GM23338 (cell line): Measurements from ENCODE around the gene STAP2.

Source experiments
- CREB1 ChIP-seq: fragments of 250-450 bp; sonication (Bioruptor Pico); IDR thresholded peaks from 2 replicates; pipeline ENCODE4 v1.5.0; 2020; ENCODE audit warnings: low read depth, mild to moderate bottlenecking, moderate library complexity
- EZH2 ChIP-seq: fragments of 200-600 bp; sonication (generic); IDR thresholded peaks from one replicate; pipeline ENCODE4 v1.8.0; 2017; ENCODE audit warnings: antibody characterized with exemption, mild to moderate bottlenecking, low read depth; ENCODE audit not compliant: unreplicated experiment
- EZH2phosphoT487 ChIP-seq: fragments of 200-600 bp; sonication (generic); IDR thresholded peaks from one replicate; pipeline ENCODE4 v1.8.1; 2018; ENCODE audit warnings: antibody characterized with exemption; ENCODE audit not compliant: unreplicated experiment
- JUNB ChIP-seq: IDR thresholded peaks from one replicate; pipeline ENCODE4 v1.6.1; 2016; ENCODE audit warnings: antibody characterized with exemption; ENCODE audit not compliant: unreplicated experiment
- POLR2AphosphoS5 ChIP-seq: IDR thresholded peaks from 2 replicates; pipeline ENCODE4 v1.6.1; 2016; ENCODE audit warnings: antibody characterized with exemption, low read depth
- ZNF114 ChIP-seq: fragments of 250-450 bp; sonication (Bioruptor Pico); IDR thresholded peaks from 2 replicates; pipeline ENCODE4 v1.5.0; 2020; ENCODE audit warnings: mild to moderate bottlenecking, moderate library complexity
- TF ChIP-seq, protein P1 (sequence below), 2 experiments: fragments of 200-600 bp in 1 of 2; sonication (generic) in 1 of 2; conservative IDR thresholded peaks; 2 replicates each; pipeline versions ENCODE4 v1.5.1 to v1.6.1; 2016 to 2017; ENCODE audit warnings: antibody characterized with exemption in 2 of 2, low read depth in 2 of 2, mild to moderate bottlenecking in 2 of 2, moderate library complexity in 1 of 2
- TF ChIP-seq, protein P2 (sequence below): IDR thresholded peaks from one replicate; pipeline ENCODE4 v1.6.1; 2018; ENCODE audit warnings: antibody characterized with exemption; ENCODE audit not compliant: unreplicated experiment
- TF ChIP-seq, protein P3 (sequence below): IDR thresholded peaks from 2 replicates; pipeline ENCODE4 v1.6.1; 2016; ENCODE audit warnings: antibody characterized with exemption

DNA sequence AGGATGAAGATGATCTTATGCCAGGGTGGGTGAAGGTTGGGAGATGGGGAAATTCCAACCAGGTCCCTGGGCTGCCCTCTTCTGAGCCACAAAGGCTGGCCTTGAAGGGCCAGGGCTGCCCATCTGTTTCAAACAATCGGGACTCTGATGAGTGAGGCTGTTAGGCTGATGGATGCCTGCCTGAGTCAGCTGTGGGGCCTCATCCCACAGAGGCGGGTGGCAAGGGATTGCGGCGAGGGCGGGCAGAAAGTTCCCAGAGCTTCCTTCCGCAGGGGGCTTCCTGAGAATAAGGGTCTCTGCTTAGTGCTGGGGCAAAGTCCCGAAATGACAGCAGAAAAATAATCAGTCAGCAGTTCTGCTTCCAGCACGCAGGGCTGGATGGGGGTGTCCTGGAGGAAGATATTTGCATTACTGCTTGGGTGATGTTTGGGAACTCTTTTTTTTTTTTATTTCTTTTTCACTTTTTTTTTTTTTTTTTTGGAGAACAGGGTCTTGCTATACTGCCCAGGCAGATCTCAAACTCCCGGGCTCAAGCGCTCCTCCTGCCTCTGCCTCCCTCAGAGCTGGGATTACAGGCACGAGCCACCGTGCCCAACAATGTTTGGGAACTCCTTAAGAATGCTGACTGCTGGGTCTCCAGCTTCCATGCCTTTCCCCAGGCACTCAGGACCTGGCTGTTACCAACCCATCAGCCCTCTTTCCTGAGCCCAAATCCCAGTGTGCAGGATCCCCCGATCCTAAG, 47.6 kb upstream of the STAP2 start:
- TF ChIP-seq, protein P1, sequence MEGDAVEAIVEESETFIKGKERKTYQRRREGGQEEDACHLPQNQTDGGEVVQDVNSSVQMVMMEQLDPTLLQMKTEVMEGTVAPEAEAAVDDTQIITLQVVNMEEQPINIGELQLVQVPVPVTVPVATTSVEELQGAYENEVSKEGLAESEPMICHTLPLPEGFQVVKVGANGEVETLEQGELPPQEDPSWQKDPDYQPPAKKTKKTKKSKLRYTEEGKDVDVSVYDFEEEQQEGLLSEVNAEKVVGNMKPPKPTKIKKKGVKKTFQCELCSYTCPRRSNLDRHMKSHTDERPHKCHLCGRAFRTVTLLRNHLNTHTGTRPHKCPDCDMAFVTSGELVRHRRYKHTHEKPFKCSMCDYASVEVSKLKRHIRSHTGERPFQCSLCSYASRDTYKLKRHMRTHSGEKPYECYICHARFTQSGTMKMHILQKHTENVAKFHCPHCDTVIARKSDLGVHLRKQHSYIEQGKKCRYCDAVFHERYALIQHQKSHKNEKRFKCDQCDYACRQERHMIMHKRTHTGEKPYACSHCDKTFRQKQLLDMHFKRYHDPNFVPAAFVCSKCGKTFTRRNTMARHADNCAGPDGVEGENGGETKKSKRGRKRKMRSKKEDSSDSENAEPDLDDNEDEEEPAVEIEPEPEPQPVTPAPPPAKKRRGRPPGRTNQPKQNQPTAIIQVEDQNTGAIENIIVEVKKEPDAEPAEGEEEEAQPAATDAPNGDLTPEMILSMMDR (conservative IDR thresholded peaks at IDR 0.05; ENCODE audit: low read depth in 2 of 2), result no peak
- TF ChIP-seq JUNB (no peak), EZH2phosphoT487 (no peak), POLR2AphosphoS5 (no peak), EZH2 (no peak), CREB1 (CRISPR knock-in tag) (no peak), ZNF114 (CRISPR knock-in tag) (no peak)
- TF ChIP-seq, protein P2, sequence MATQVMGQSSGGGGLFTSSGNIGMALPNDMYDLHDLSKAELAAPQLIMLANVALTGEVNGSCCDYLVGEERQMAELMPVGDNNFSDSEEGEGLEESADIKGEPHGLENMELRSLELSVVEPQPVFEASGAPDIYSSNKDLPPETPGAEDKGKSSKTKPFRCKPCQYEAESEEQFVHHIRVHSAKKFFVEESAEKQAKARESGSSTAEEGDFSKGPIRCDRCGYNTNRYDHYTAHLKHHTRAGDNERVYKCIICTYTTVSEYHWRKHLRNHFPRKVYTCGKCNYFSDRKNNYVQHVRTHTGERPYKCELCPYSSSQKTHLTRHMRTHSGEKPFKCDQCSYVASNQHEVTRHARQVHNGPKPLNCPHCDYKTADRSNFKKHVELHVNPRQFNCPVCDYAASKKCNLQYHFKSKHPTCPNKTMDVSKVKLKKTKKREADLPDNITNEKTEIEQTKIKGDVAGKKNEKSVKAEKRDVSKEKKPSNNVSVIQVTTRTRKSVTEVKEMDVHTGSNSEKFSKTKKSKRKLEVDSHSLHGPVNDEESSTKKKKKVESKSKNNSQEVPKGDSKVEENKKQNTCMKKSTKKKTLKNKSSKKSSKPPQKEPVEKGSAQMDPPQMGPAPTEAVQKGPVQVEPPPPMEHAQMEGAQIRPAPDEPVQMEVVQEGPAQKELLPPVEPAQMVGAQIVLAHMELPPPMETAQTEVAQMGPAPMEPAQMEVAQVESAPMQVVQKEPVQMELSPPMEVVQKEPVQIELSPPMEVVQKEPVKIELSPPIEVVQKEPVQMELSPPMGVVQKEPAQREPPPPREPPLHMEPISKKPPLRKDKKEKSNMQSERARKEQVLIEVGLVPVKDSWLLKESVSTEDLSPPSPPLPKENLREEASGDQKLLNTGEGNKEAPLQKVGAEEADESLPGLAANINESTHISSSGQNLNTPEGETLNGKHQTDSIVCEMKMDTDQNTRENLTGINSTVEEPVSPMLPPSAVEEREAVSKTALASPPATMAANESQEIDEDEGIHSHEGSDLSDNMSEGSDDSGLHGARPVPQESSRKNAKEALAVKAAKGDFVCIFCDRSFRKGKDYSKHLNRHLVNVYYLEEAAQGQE, result no peak
- TF ChIP-seq, protein P3, sequence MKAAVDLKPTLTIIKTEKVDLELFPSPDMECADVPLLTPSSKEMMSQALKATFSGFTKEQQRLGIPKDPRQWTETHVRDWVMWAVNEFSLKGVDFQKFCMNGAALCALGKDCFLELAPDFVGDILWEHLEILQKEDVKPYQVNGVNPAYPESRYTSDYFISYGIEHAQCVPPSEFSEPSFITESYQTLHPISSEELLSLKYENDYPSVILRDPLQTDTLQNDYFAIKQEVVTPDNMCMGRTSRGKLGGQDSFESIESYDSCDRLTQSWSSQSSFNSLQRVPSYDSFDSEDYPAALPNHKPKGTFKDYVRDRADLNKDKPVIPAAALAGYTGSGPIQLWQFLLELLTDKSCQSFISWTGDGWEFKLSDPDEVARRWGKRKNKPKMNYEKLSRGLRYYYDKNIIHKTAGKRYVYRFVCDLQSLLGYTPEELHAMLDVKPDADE, result no peak
